Colon (tissue), 2 donors: Measurements from ENCODE around the gene DCLRE1B.
"Not testable (repeated sequence)": the region's sequence is repeated elsewhere in the genome, so short reads cannot be mapped to it uniquely, and the experiment has no call there.

Experiments
- FAIRE-seq: peaks from 2 replicates; lab custom pipeline; 2012; peaks lifted over from hg19 to GRCh38; lab: Jason Lieb, UNC
- donor health status: control.
- donor health status: control.

DCLRE1B gene

DNA sequence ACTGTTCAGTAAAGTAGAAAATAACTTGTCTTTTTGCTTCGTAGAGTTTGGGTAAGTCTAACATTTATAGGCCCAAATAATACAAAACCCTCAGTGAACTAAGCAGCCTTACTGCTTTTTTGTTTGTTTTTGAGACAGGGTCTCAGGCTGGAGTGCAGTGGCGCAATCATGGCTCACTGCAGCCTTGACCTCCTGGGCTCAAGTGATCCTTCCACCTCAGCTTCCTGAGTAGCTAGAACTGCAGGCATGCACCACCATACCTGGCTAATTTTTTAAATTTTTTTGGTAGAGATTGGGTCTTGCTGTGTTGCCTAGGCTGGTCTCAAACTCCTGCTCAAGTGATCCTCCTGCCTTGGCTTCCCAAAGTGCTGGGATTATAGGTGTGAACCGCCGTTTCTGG lies 43.0 kb downstream of the DCLRE1B start:
- FAIRE-seq: not testable (repeated sequence)

GRCh38 chr1:113949007-113949406 lies 43.9 kb downstream of the DCLRE1B start:
- FAIRE-seq: no peak

DNA sequence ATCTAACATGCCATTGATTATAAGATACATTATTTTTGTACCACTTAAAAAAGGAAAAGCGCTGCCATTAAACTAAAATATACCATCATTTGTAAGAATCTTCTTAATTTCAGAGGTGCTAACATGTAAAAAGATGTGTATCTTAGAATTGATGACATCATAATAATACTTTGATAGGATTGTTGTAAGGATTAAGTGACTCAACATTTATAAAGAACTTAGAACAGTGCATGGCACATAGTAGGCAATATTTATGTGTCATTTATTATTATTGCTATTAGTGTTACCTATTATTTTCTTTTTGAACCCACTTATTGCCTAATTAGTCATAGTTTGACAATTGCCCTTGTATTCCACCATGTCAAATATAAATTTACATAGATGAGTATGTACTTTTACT lies 45.8 kb downstream of the DCLRE1B start:
- no peak for FAIRE-seq

DNA sequence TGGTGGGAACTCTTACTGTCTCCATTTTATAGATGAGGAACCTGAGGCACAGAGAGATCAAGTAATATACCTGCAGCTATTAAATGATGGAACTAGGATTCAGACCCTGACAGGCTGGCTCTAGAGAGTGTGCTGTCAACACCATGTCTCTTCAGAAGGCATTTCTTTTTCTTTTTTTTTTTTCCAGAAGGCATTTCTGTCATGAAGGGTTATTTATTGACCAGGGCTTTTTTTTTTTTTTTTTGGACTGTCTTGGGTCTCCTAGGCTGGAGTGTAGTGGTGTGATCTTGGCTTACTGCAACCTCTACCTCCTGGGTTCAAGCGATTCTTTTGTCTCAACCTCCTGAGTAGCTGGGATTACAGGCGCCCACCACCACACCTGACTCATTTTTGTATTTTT lies 46.6 kb downstream of the DCLRE1B start:
- no peak for FAIRE-seq

DNA sequence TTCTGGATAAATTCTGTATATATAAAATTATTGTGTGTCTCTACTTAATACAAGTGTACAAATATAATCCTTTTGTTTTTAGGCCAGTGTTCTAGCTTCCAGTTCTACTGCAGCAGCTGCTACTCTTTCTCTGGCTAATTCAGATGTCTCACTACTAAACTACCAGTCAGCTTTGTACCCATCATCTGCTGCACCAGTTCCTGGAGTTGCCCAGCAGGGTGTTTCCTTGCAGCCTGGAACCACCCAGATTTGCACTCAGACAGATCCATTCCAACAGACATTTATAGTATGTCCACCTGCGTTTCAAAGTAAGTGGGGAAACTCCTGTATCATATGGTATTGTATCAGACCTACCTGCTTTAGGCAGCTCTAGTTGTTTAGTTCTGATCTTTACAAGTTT lies 52.9 kb downstream of the DCLRE1B start:
- FAIRE-seq: no peak

- FAIRE-seq: no peak
Observed at GRCh38 chr1:113958691-113959090, 53.6 kb downstream of the DCLRE1B start.

DNA sequence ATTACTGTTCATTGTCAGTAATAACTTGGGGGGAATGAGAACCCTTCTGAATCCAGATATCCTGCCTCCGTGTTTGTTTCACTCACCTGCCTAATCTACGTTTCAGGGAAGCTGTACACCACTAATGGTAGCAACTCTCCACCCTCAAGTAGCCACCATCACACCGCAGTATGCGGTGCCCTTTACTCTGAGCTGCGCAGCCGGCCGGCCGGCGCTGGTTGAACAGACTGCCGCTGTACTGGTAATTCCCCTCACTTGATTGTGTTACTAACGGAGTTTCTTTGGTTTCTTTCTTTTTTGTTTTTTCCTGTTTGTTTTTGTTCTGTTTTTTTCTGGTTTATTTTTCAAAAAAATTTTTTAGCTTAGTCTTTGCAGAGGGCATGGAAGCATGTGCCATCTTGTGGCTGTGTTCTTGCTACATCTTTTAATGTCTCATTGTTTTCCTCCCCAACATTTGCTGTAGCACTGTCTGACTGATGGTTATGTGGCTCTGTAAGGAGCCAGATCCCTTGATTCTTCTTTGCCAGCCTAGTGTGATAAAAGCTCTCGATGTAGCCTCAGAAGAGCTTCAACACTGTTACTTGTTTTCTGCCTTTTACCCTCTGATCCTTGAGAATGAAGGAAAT lies 58.3 kb downstream of the DCLRE1B start:
- FAIRE-seq: no peak
